A549 (cell line): Measurements from ENCODE around the gene PPFIA4. TPM values are rescaled to one million over a fixed set of nuclear protein-coding genes. Genes with fewer than 3 reads are reported as not detected.

Experiments used
- ATAC-seq, 2 experiments: fragments of 200-7000 bp in 1 of 2; fragments of >200 bp in 1 of 2; cut with Nextera tagmentation in 1 of 2; cut with Tn5 transposase in 1 of 2; 3 replicates each; pipeline versions ENCODE4 v1.8.0 to v1.9.1; 2018 to 2020; ENCODE audit warnings: mild to moderate bottlenecking in 1 of 2, moderate library complexity in 1 of 2
- CTCF ChIA-PET: fragments of 300-600 bp; sonication (Branson Sonifier 250); formaldehyde crosslinking; extraction: SDS; loops from one replicate; lab custom pipeline; 2021; ENCODE audit warnings: antibody characterized with exemption, inconsistent platforms; lab: Yijun Ruan, JAX
- POLR2A ChIA-PET: fragments of 350-600 bp; formaldehyde crosslinking; extraction: SDS; loops from one replicate; lab custom pipeline; 2021; ENCODE audit warnings: antibody characterized with exemption, inconsistent platforms; lab: Yijun Ruan, JAX
- DNase-seq, 2 experiments: peaks; one replicate each; pipeline versions ENCODE4 v3.0.0 to v3.0.0-alpha.2; 2011 to 2016; ENCODE audit warnings: low read depth in 1 of 2, low spot score in 1 of 2
- FAIRE-seq: peaks from 2 replicates; lab custom pipeline; 2011; peaks lifted over from hg19 to GRCh38; lab: Jason Lieb, UNC
- H3K27ac ChIP-seq, 2 experiments: fragments of >200 bp; sonication (Bioruptor Twin); formaldehyde crosslinking; 3 replicates each; pipeline ENCODE4 v1.5.1; 2016 to 2017
- H3K4me1 ChIP-seq: fragments of >200 bp; sonication (Bioruptor Twin); formaldehyde crosslinking; 3 replicates; pipeline ENCODE4 v1.6.1; 2016
- H3K4me2 ChIP-seq: fragments of >200 bp; sonication (Bioruptor Twin); formaldehyde crosslinking; 3 replicates; pipeline ENCODE4 v1.6.1; 2016
- H3K4me3 ChIP-seq: fragments of >200 bp; sonication (Bioruptor Twin); formaldehyde crosslinking; 3 replicates; pipeline ENCODE4 v1.5.1; 2016
- H3K9me3 ChIP-seq: fragments of >200 bp; sonication (Bioruptor Twin); formaldehyde crosslinking; 3 replicates; pipeline ENCODE4 v1.6.1; 2016
- CBX2 ChIP-seq: fragments of 200-600 bp; sonication (generic); IDR thresholded peaks from 2 replicates; pipeline ENCODE4 v1.6.1; 2016; ENCODE audit warnings: low read depth, mild to moderate bottlenecking, borderline replicate concordance
- CHD4 ChIP-seq: fragments of 200-600 bp; sonication (generic); IDR thresholded peaks from 2 replicates; pipeline ENCODE4 v1.6.1; 2016; ENCODE audit warnings: antibody characterized with exemption, mild to moderate bottlenecking, borderline replicate concordance
- EP300 ChIP-seq, 2 experiments: fragments of >200 bp; sonication (Bioruptor Twin); formaldehyde crosslinking; IDR thresholded peaks; 2 replicates in 1 of 2; 3 replicates in 1 of 2; pipeline ENCODE4 v1.6.1; 2016 to 2017
- FOSB ChIP-seq: fragments of 250-450 bp; sonication (Bioruptor Pico); IDR thresholded peaks from 2 replicates; pipeline ENCODE4 v1.5.0; 2020; ENCODE audit warnings: mild to moderate bottlenecking, moderate library complexity
- GATA3 ChIP-seq: IDR thresholded peaks from 2 replicates; pipeline ENCODE4 v1.6.1; 2012; ENCODE audit warnings: borderline replicate concordance
- HDAC2 ChIP-seq: fragments of 200-600 bp; sonication (generic); IDR thresholded peaks from 2 replicates; pipeline ENCODE4 v1.6.1; 2016
- HOXB5 ChIP-seq: fragments of 250-450 bp; sonication (Bioruptor Pico); IDR thresholded peaks from 2 replicates; pipeline ENCODE4 v1.5.0; 2020; ENCODE audit warnings: mild to moderate bottlenecking, moderate library complexity
- JUNB ChIP-seq: fragments of >200 bp; sonication (Bioruptor Twin); formaldehyde crosslinking; IDR thresholded peaks from 2 replicates; pipeline ENCODE4 v1.6.1; 2016
- KDM1A ChIP-seq: fragments of 200-600 bp; sonication (generic); IDR thresholded peaks from 2 replicates; pipeline ENCODE4 v1.6.1; 2016; ENCODE audit warnings: low read depth, mild to moderate bottlenecking
- KDM5A ChIP-seq: fragments of 200-600 bp; sonication (generic); IDR thresholded peaks from 2 replicates; pipeline ENCODE4 v1.6.1; 2016; ENCODE audit warnings: antibody characterized with exemption, mild to moderate bottlenecking
- MAZ ChIP-seq: fragments of 150-350 bp; IDR thresholded peaks from 2 replicates; pipeline ENCODE4 v1.6.1; 2014; ENCODE audit warnings: antibody characterized with exemption, low read depth, low read length, borderline replicate concordance
- MYC ChIP-seq: IDR thresholded peaks from 2 replicates; pipeline ENCODE4 v1.6.1; 2012; ENCODE audit warnings: mild to moderate bottlenecking, inconsistent platforms, low read length, improper control_type of control experiment, borderline replicate concordance
- POLR2A ChIP-seq: IDR thresholded peaks from 2 replicates; pipeline ENCODE4 v1.6.1; 2012; ENCODE audit warnings: mild to moderate bottlenecking, low read length
- RAD21 ChIP-seq, 2 experiments: fragments of >200 bp in 1 of 2; sonication (Bioruptor Twin) in 1 of 2; formaldehyde crosslinking in 1 of 2; IDR thresholded peaks in 1 of 2; conservative IDR thresholded peaks in 1 of 2; 2 replicates in 1 of 2; 3 replicates in 1 of 2; pipeline ENCODE4 v1.6.1; 2012 to 2018; ENCODE audit warnings: inconsistent platforms in 1 of 2
- RARB ChIP-seq: fragments of 250-450 bp; sonication (Bioruptor Pico); IDR thresholded peaks from 2 replicates; pipeline ENCODE4 v1.8.0; 2021; ENCODE audit warnings: mild to moderate bottlenecking, moderate library complexity
- RCOR1 ChIP-seq: fragments of 150-350 bp; IDR thresholded peaks from 2 replicates; pipeline ENCODE4 v1.6.1; 2014; ENCODE audit warnings: antibody characterized with exemption, low read length, low read depth
- TP53 ChIP-seq: fragments of 250-450 bp; sonication (Bioruptor Pico); IDR thresholded peaks from 2 replicates; pipeline ENCODE4 v1.5.0; 2021; ENCODE audit warnings: mild to moderate bottlenecking, moderate library complexity
- ZFP36 ChIP-seq: fragments of 450-650 bp; IDR thresholded peaks from 2 replicates; pipeline ENCODE4 v1.6.1; 2014; ENCODE audit warnings: borderline replicate concordance; ENCODE audit not compliant: partially characterized antibody
- ZNF302 ChIP-seq: fragments of 250-450 bp; sonication (Bioruptor Pico); IDR thresholded peaks from 2 replicates; pipeline ENCODE4 v1.9.0; 2021; ENCODE audit warnings: inconsistent platforms, mild to moderate bottlenecking, moderate library complexity
- ZSCAN20 ChIP-seq: fragments of 250-450 bp; sonication (Bioruptor Pico); IDR thresholded peaks from 2 replicates; pipeline ENCODE4 v1.8.0; 2022; ENCODE audit warnings: mild to moderate bottlenecking, moderate library complexity
- WGBS: methylation state at CpG from one replicate; pipeline ENCODE4 v1.1.6; 2017; ENCODE audit errors: missing lambda C conversion rate; 5-methylcytosine and 5-hydroxymethylcytosine counted together
- polyA plus RNA-seq, 4 experiments: library from polyadenylated mRNA; depleted of rRNA in 3 of 4; stranded (reverse); fragments of >200 nt; fragmentation: RNase III in 1 of 4; extraction: RNeasy Plus Mini Kit Qiagen cat#74134 plus additional on column Dnase treatment in 1 of 4; gene quantifications; 2 replicates in 3 of 4; 3 replicates in 1 of 4; pipeline ENCODE4 v1.2.3, GENCODE V29; 2011 to 2017
- TF ChIP-seq, protein P1 (sequence below): fragments of 250-450 bp; sonication (Bioruptor Pico); IDR thresholded peaks from 2 replicates; pipeline ENCODE4 v1.5.0; 2020; ENCODE audit warnings: low read depth, mild to moderate bottlenecking, moderate library complexity
- TF ChIP-seq, protein P2 (sequence below): fragments of >200 bp; sonication (Bioruptor Twin); formaldehyde crosslinking; IDR thresholded peaks from 3 replicates; pipeline ENCODE4 v1.6.1; 2016
- TF ChIP-seq, protein P3 (sequence below): fragments of >200 bp; sonication (Bioruptor Twin); formaldehyde crosslinking; IDR thresholded peaks from 3 replicates; pipeline ENCODE4 v1.5.1; 2016
- TF ChIP-seq, protein P4 (sequence below): fragments of 250-450 bp; sonication (Bioruptor Pico); IDR thresholded peaks from 2 replicates; pipeline ENCODE4 v1.5.0; 2021; ENCODE audit warnings: mild to moderate bottlenecking, moderate library complexity, borderline replicate concordance
- TF ChIP-seq, protein P5 (sequence below): IDR thresholded peaks from 2 replicates; pipeline ENCODE4 v1.6.1; 2012; ENCODE audit warnings: low read depth, borderline replicate concordance
- TF ChIP-seq, protein P6 (sequence below): fragments of >200 bp; sonication (Bioruptor Twin); formaldehyde crosslinking; IDR thresholded peaks from 2 replicates; pipeline ENCODE4 v1.6.1; 2016
- TF ChIP-seq, protein P7 (sequence below): fragments of 200-600 bp; sonication (generic); IDR thresholded peaks from 2 replicates; pipeline ENCODE4 v1.6.1; 2016; ENCODE audit warnings: antibody characterized with exemption, mild to moderate bottlenecking, moderate library complexity

PPFIA4 gene
- polyA plus RNA-seq, 2 of the 4 experiments (the other 2 are of a cell fraction), result 0.47 to 0.63 TPM

DNA sequence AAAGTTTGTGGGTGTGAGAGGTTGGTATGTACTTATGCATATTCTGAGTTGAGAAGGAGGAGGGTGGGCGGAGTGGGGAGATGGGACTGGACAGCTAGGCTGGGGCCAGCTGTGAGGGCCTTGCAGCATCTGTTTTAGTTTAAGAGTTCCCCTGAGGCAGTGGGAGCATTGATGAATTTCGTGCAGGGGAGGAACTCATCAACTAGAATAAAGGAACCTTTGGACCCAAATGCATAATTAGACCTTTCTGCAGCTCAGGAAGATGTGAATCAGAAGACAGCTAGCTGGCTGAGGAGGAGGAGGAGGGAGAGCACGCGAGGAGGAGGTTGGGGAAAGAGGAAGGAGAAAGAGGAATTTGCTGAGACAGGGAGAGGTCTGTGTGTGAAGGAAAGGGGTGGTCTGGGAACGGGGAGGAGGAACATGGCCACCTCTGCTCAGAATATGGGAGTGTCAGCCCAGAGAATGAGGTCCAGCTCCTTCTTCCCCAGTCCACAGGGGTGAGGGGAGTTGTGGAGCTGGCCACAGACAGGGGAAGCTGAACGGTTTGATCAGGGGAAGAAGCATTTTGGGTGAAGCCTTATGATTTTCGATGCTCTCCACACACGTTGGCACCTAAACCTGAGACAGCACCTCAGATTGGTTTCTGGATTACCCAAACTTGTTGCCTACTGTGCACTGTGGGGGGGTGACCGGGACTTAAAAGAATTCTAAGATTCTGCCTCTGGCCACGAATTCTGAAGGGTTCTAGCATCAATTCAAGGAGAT lies 31.8 kb downstream of the PPFIA4 start:
- ChIA-PET CTCF (interaction anchor here (1.0 to 30.5 kb wide), 8 partner anchors 11 to 211 kb away, joined by 3 to 300 read pairs (median 4); partner anchors contain the start of gene PPFIA4), POLR2A (no interaction called here)
- no peak overlapping the region for H3K4me2 ChIP-seq
- TF ChIP-seq JUNB (no peak), FOSB (CRISPR knock-in tag) (no peak), CHD4 (no peak), GATA3 (no peak), KDM1A (no peak), RARB (CRISPR knock-in tag) (no peak), TP53 (no peak), MAZ (no peak), KDM5A (no peak), HOXB5 (no peak), ZFP36 (no peak), RAD21 (conservative IDR thresholded peaks at IDR 0.05 in 1 of 2, IDR thresholded peaks at IDR 0.05 in 1 of 2) (no peak), EP300 (IDR thresholded peaks at IDR 0.05) (no peak), RCOR1 (no peak)
- TF ChIP-seq, protein P1, sequence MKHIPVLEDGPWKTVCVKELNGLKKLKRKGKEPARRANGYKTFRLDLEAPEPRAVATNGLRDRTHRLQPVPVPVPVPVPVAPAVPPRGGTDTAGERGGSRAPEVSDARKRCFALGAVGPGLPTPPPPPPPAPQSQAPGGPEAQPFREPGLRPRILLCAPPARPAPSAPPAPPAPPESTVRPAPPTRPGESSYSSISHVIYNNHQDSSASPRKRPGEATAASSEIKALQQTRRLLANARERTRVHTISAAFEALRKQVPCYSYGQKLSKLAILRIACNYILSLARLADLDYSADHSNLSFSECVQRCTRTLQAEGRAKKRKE (CRISPR knock-in tag), result no peak
- TF ChIP-seq, protein P2, sequence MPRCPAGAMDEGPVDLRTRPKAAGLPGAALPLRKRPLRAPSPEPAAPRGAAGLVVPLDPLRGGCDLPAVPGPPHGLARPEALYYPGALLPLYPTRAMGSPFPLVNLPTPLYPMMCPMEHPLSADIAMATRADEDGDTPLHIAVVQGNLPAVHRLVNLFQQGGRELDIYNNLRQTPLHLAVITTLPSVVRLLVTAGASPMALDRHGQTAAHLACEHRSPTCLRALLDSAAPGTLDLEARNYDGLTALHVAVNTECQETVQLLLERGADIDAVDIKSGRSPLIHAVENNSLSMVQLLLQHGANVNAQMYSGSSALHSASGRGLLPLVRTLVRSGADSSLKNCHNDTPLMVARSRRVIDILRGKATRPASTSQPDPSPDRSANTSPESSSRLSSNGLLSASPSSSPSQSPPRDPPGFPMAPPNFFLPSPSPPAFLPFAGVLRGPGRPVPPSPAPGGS, result no peak
- TF ChIP-seq, protein P3, sequence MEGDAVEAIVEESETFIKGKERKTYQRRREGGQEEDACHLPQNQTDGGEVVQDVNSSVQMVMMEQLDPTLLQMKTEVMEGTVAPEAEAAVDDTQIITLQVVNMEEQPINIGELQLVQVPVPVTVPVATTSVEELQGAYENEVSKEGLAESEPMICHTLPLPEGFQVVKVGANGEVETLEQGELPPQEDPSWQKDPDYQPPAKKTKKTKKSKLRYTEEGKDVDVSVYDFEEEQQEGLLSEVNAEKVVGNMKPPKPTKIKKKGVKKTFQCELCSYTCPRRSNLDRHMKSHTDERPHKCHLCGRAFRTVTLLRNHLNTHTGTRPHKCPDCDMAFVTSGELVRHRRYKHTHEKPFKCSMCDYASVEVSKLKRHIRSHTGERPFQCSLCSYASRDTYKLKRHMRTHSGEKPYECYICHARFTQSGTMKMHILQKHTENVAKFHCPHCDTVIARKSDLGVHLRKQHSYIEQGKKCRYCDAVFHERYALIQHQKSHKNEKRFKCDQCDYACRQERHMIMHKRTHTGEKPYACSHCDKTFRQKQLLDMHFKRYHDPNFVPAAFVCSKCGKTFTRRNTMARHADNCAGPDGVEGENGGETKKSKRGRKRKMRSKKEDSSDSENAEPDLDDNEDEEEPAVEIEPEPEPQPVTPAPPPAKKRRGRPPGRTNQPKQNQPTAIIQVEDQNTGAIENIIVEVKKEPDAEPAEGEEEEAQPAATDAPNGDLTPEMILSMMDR, result no peak
- TF ChIP-seq, protein P4, sequence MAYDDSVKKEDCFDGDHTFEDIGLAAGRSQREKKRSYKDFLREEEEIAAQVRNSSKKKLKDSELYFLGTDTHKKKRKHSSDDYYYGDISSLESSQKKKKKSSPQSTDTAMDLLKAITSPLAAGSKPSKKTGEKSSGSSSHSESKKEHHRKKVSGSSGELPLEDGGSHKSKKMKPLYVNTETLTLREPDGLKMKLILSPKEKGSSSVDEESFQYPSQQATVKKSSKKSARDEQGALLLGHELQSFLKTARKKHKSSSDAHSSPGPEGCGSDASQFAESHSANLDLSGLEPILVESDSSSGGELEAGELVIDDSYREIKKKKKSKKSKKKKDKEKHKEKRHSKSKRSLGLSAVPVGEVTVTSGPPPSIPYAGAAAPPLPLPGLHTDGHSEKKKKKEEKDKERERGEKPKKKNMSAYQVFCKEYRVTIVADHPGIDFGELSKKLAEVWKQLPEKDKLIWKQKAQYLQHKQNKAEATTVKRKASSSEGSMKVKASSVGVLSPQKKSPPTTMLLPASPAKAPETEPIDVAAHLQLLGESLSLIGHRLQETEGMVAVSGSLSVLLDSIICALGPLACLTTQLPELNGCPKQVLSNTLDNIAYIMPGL (CRISPR knock-in tag), result no peak
- TF ChIP-seq, protein P5, sequence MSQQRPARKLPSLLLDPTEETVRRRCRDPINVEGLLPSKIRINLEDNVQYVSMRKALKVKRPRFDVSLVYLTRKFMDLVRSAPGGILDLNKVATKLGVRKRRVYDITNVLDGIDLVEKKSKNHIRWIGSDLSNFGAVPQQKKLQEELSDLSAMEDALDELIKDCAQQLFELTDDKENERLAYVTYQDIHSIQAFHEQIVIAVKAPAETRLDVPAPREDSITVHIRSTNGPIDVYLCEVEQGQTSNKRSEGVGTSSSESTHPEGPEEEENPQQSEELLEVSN, result no peak
- no peaks in the 10 kb centered on the region for H3K9me3 ChIP-seq
- no peak overlapping the region for H3K4me3 ChIP-seq
- no peak overlapping the region for H3K27ac ChIP-seq
- FAIRE-seq, result no peak
- 14% methylated on average over 9 of the region's 10 CpGs for WGBS
- peaks cover 5% of the 10 kb centered on the region; the same call in 1 of the 3 replicates for H3K4me1 ChIP-seq
- DNase-seq, result no peak
- no peak for ATAC-seq

DNA sequence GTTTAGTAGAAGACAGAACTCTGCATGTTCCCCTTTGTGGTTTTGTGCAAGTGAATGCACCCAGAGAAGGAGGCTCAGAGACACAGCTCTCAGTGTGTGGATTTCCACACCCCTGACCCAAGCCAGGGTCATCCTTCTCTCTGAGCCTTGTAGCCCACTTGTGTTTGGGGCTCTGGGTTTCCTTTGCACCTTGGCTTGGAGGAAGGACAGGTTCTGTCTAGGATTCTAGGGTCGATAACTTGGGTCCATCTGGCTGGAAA lies 32.3 kb downstream of the PPFIA4 start:
- Histone ChIP-seq H3K4me1 (peaks cover 5% of the 10 kb centered on the region; the same call in 1 of the 3 replicates), H3K9me3 (no peaks in the 10 kb centered on the region), H3K4me3 (no peak overlapping the region), H3K4me2 (no peak overlapping the region), H3K27ac (no peak overlapping the region)
- WGBS, result 20% methylated on average over 1 of the region's 1 CpG
- ATAC-seq (no peak), FAIRE-seq (no peak), DNase-seq (no peak)
- ChIA-PET POLR2A (no interaction called here), CTCF (interaction anchor here (0.9 to 30.5 kb wide), 6 partner anchors 22 to 211 kb away, joined by 3 to 300 read pairs (median 5); partner anchors contain the start of gene PPFIA4)
- TF ChIP-seq POLR2A (no peak), CBX2 (no peak), ZSCAN20 (CRISPR knock-in tag) (no peak), MYC (no peak), HDAC2 (no peak), ZNF302 (CRISPR knock-in tag) (no peak), HOXB5 (no peak), RCOR1 (no peak)
- TF ChIP-seq, protein P6, sequence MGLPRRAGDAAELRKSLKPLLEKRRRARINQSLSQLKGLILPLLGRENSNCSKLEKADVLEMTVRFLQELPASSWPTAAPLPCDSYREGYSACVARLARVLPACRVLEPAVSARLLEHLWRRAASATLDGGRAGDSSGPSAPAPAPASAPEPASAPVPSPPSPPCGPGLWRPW, result no peak
- TF ChIP-seq, protein P7, sequence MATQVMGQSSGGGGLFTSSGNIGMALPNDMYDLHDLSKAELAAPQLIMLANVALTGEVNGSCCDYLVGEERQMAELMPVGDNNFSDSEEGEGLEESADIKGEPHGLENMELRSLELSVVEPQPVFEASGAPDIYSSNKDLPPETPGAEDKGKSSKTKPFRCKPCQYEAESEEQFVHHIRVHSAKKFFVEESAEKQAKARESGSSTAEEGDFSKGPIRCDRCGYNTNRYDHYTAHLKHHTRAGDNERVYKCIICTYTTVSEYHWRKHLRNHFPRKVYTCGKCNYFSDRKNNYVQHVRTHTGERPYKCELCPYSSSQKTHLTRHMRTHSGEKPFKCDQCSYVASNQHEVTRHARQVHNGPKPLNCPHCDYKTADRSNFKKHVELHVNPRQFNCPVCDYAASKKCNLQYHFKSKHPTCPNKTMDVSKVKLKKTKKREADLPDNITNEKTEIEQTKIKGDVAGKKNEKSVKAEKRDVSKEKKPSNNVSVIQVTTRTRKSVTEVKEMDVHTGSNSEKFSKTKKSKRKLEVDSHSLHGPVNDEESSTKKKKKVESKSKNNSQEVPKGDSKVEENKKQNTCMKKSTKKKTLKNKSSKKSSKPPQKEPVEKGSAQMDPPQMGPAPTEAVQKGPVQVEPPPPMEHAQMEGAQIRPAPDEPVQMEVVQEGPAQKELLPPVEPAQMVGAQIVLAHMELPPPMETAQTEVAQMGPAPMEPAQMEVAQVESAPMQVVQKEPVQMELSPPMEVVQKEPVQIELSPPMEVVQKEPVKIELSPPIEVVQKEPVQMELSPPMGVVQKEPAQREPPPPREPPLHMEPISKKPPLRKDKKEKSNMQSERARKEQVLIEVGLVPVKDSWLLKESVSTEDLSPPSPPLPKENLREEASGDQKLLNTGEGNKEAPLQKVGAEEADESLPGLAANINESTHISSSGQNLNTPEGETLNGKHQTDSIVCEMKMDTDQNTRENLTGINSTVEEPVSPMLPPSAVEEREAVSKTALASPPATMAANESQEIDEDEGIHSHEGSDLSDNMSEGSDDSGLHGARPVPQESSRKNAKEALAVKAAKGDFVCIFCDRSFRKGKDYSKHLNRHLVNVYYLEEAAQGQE, result no peak
